Neuronal stem cell (in vitro differentiated cells): ENCODE results near the gene PFKP.
"Not testable (repeated sequence)": the region's sequence is repeated elsewhere in the genome, so short reads cannot be mapped to it uniquely, and the experiment has no call there.

Experiments
- DNase-seq: peaks from one replicate; pipeline ENCODE4 v3.0.0-alpha.2; 2013; ENCODE audit warnings: low spot score
- H2AFZ ChIP-seq: one replicate; pipeline ENCODE4 v1.6.1; 2013; ENCODE audit warnings: mild to moderate bottlenecking, low read length, inconsistent platforms
- H2AK5ac ChIP-seq: 2 replicates; pipeline ENCODE4 v1.6.1; 2013; ENCODE audit warnings: low read depth, mild to moderate bottlenecking, inconsistent platforms, low read length, moderate library complexity, mixed read lengths
- H2BK120ac ChIP-seq: 2 replicates; pipeline ENCODE4 v1.6.1; 2013; ENCODE audit warnings: low read depth, mild to moderate bottlenecking, inconsistent platforms, low read length, moderate library complexity, mixed read lengths
- H2BK12ac ChIP-seq: one replicate; pipeline ENCODE4 v1.6.1; 2013; ENCODE audit warnings: low read length, inconsistent platforms
- H2BK15ac ChIP-seq: 2 replicates; pipeline ENCODE4 v1.6.1; 2013; ENCODE audit warnings: mild to moderate bottlenecking, low read length, inconsistent platforms, mixed read lengths
- H2BK5ac ChIP-seq: one replicate; pipeline ENCODE4 v1.6.1; 2013; ENCODE audit warnings: inconsistent platforms, mild to moderate bottlenecking, low read length, moderate library complexity
- H3K14ac ChIP-seq: one replicate; pipeline ENCODE4 v1.6.1; 2013; ENCODE audit warnings: low read length, inconsistent platforms
- H3K18ac ChIP-seq: 2 replicates; pipeline ENCODE4 v1.6.1; 2013; ENCODE audit warnings: low read length, inconsistent platforms
- H3K23ac ChIP-seq: 2 replicates; pipeline ENCODE4 v1.6.1; 2013; ENCODE audit warnings: low read depth, mild to moderate bottlenecking, mixed read lengths, low read length, inconsistent platforms; ENCODE audit not compliant: poor library complexity
- H3K27ac ChIP-seq: replicated peaks from 3 replicates; pipeline ENCODE4 v1.5.1; 2013; ENCODE audit warnings: low read length, inconsistent platforms
- H3K27me3 ChIP-seq, 3 experiments: 2 replicates each; pipeline ENCODE4 v1.6.1; 2013; ENCODE audit warnings: low read length in 3 of 3, mild to moderate bottlenecking in 2 of 3, inconsistent platforms in 1 of 3, low read depth in 1 of 3, mixed read lengths in 1 of 3, moderate library complexity in 1 of 3; ENCODE audit not compliant: control insufficient read depth in 3 of 3, insufficient read depth in 3 of 3
- H3K36me3 ChIP-seq, 2 donors: replicated peaks in 1 of 2; 2 replicates each; pipeline ENCODE4 v1.6.1; 2013; ENCODE audit warnings: low read length in 2 of 2; ENCODE audit not compliant: control insufficient read depth in 2 of 2, insufficient read depth in 2 of 2
- H3K4ac ChIP-seq: 2 replicates; pipeline ENCODE4 v1.6.1; 2013; ENCODE audit warnings: inconsistent platforms, mild to moderate bottlenecking, low read length, moderate library complexity
- H3K4me1 ChIP-seq, 2 donors: 1 replicate in 1 of 2; 2 replicates in 1 of 2; pipeline ENCODE4 v1.6.1; 2013; ENCODE audit warnings: low read length in 2 of 2, low read depth in 1 of 2; ENCODE audit not compliant: control insufficient read depth in 2 of 2, insufficient read depth in 1 of 2
- H3K4me2 ChIP-seq: one replicate; pipeline ENCODE4 v1.6.1; 2013; ENCODE audit warnings: mild to moderate bottlenecking, low read length, inconsistent platforms; ENCODE audit not compliant: insufficient read depth, poor library complexity, severe bottlenecking
- H3K4me3 ChIP-seq, 2 donors: 2 replicates each; pipeline ENCODE4 v1.5.1; 2013; ENCODE audit warnings: low read length in 2 of 2, mild to moderate bottlenecking in 2 of 2, inconsistent platforms in 1 of 2, moderate library complexity in 1 of 2
- H3K79me1 ChIP-seq: one replicate; pipeline ENCODE4 v1.6.1; 2013; ENCODE audit warnings: low read depth, mild to moderate bottlenecking, inconsistent platforms, low read length, moderate library complexity
- H3K9ac ChIP-seq: one replicate; pipeline ENCODE4 v1.6.1; 2013; ENCODE audit warnings: mild to moderate bottlenecking, low read depth, low read length, inconsistent platforms; ENCODE audit not compliant: poor library complexity
- H3K9me3 ChIP-seq, 2 donors: replicated peaks in 1 of 2; 2 replicates each; pipeline versions ENCODE3 to v1.6.1; 2013; ENCODE audit warnings: low read length in 2 of 2, mild to moderate bottlenecking in 2 of 2, inconsistent platforms in 1 of 2, low read depth in 1 of 2, mixed read lengths in 1 of 2, moderate library complexity in 1 of 2; ENCODE audit not compliant: control insufficient read depth in 2 of 2, insufficient read depth in 1 of 2
- H4K8ac ChIP-seq: one replicate; pipeline ENCODE4 v1.6.1; 2013; ENCODE audit warnings: low read depth, mild to moderate bottlenecking, inconsistent platforms, low read length, moderate library complexity
- H4K91ac ChIP-seq: one replicate; pipeline ENCODE4 v1.6.1; 2013; ENCODE audit warnings: low read length, low read depth, mild to moderate bottlenecking, inconsistent platforms; ENCODE audit not compliant: poor library complexity
- WGBS, 2 donors: extraction: QIAGEN DNeasy Blood & Tissue Kit; methylation state at CpG; one replicate each; pipeline ENCODE4 v1.1.7; 2013; ENCODE audit warnings: missing lambda C conversion rate in 2 of 2, mixed read lengths in 1 of 2; ENCODE audit not compliant: insufficient read length in 2 of 2, insufficient replicate concordance in 1 of 2; ENCODE audit errors: extremely low coverage in 2 of 2; 5-methylcytosine and 5-hydroxymethylcytosine counted together

Gene PFKP

GRCh38 chr10:3105166-3105565, 37.8 kb downstream of the PFKP start:
- Histone ChIP-seq H3K27ac (no peak overlapping the region), H3K4me3 (no peak overlapping the region), H3K79me1 (no peaks in the 10 kb centered on the region), H3K4me1 (no peaks in the 10 kb centered on the region), H3K36me3 (peaks cover 0 to 25% of the 10 kb centered on the region in 2 donors), H3K4me2 (no peak overlapping the region), H3K9me3 (peaks cover 0 to 4% of the 10 kb centered on the region in 2 donors), H2AK5ac (no peak overlapping the region), H2BK5ac (no peak overlapping the region), H2AFZ (no peak overlapping the region), H3K27me3 (no peaks in the 10 kb centered on the region), H3K4ac (no peak overlapping the region), H2BK12ac (no peak overlapping the region), H3K23ac (no peak overlapping the region), H2BK15ac (no peak overlapping the region), H3K14ac (no peak overlapping the region), H2BK120ac (no peak overlapping the region), H3K18ac (no peak overlapping the region), H4K91ac (no peak overlapping the region), H3K9ac (no peak overlapping the region), H4K8ac (no peak overlapping the region)
- no CpG with 5 or more reads among the region's 20 CpGs for WGBS, 2 donors
- DNase-seq, result no peak

DNA sequence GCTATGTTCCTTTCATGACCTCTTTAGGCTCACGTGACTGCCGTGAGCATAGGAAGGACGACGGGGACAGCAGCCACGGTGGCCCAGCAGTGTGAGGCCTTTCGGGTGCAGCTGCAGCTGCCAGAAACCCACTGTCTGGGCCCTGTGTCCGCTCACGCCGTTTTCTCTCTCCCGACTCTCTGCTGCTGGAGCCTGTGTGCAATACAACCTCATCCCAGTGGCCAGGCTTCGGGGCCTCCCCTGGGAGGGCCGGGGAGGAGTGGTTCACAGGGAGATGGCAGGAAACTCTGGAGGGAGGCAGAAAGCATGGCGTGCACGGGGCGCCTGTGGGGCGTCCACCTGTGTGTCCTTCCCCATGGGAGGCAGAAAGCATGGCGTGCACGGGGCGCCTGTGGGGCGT, 38.6 kb downstream of the PFKP start:
- Histone ChIP-seq H2BK12ac (no peak overlapping the region), H2BK120ac (no peak overlapping the region), H3K4me3 (no peak overlapping the region), H2AK5ac (no peak overlapping the region), H3K4me2 (no peak overlapping the region), H4K91ac (no peak overlapping the region), H3K14ac (no peak overlapping the region), H3K18ac (no peak overlapping the region), H3K4ac (no peak overlapping the region), H3K27me3 (no peaks in the 10 kb centered on the region), H3K9me3 (peaks cover 0 to 4% of the 10 kb centered on the region in 2 donors), H2BK5ac (no peak overlapping the region), H2AFZ (no peak overlapping the region), H3K27ac (no peak overlapping the region), H3K36me3 (peaks cover 0 to 29% of the 10 kb centered on the region in 2 donors), H2BK15ac (no peak overlapping the region), H3K23ac (no peak overlapping the region), H3K9ac (no peak overlapping the region), H4K8ac (no peak overlapping the region), H3K4me1 (no peaks in the 10 kb centered on the region), H3K79me1 (no peaks in the 10 kb centered on the region)
- no peak for DNase-seq
- WGBS, 2 donors, result no CpG with 5 or more reads among the region's 20 CpGs

GRCh38 chr10:3106328-3106727, 39.0 kb downstream of the PFKP start:
- H2BK12ac ChIP-seq, H3K79me1 ChIP-seq, H3K4me3 ChIP-seq, H3K14ac ChIP-seq, H3K23ac ChIP-seq, DNase-seq, H3K27me3 ChIP-seq, H3K9me3 ChIP-seq, H3K4me2 ChIP-seq, H2BK15ac ChIP-seq, H3K18ac ChIP-seq, H3K4me1 ChIP-seq, H2AK5ac ChIP-seq, H4K8ac ChIP-seq, H3K4ac ChIP-seq, H3K9ac ChIP-seq, H2BK120ac ChIP-seq, H4K91ac ChIP-seq, H2BK5ac ChIP-seq, H2AFZ ChIP-seq, H3K27ac ChIP-seq: not testable (repeated sequence)
- peaks cover 0 to 31% of the 10 kb centered on the region in 2 donors for H3K36me3 ChIP-seq
- no CpG with 5 or more reads among the region's 10 CpGs for WGBS, 2 donors

GRCh38 chr10:3106928-3107425, 39.6 kb downstream of the PFKP start:
- H3K4me2 ChIP-seq, result no peak overlapping the region
- peaks cover 0 to 28% of the 10 kb centered on the region in 2 donors for H3K36me3 ChIP-seq
- H2AFZ ChIP-seq, result no peak overlapping the region
- no peak for DNase-seq
- no peak overlapping the region for H4K8ac ChIP-seq
- H3K4me3 ChIP-seq, result no peak overlapping the region
- H3K27ac ChIP-seq, result no peak overlapping the region
- H2BK15ac ChIP-seq, result no peak overlapping the region
- H3K18ac ChIP-seq, result no peak overlapping the region
- WGBS, 2 donors, result no CpG with 5 or more reads among the region's 5 CpGs
- H2AK5ac ChIP-seq, result no peak overlapping the region
- no peak overlapping the region for H2BK5ac ChIP-seq
- H2BK120ac ChIP-seq, result no peak overlapping the region
- H4K91ac ChIP-seq, result no peak overlapping the region
- no peaks in the 10 kb centered on the region for H3K9me3 ChIP-seq
- no peak overlapping the region for H3K23ac ChIP-seq
- H3K27me3 ChIP-seq, result no peaks in the 10 kb centered on the region
- H3K4me1 ChIP-seq, result peaks cover 0 to 2% of the 10 kb centered on the region in 2 donors
- no peak overlapping the region for H3K9ac ChIP-seq
- H2BK12ac ChIP-seq, result no peak overlapping the region
- no peak overlapping the region for H3K14ac ChIP-seq
- H3K4ac ChIP-seq, result no peak overlapping the region
- H3K79me1 ChIP-seq, result peaks cover 2% of the 10 kb centered on the region
